GM23338 (cell line): ENCODE measurements around the gene PHACTR2. TPM values are rescaled to one million over a fixed set of nuclear protein-coding genes. Genes with fewer than 3 reads are reported as not detected.

Experiments used
- ATAC-seq: fragments of 200-7000 bp; cut with Tn5 transposase; 3 replicates; pipeline ENCODE4 v1.9.1; 2020
- DNase-seq: peaks from one replicate; pipeline ENCODE4 v3.0.0-alpha.2; 2015; ENCODE audit warnings: low spot score
- H2AFZ ChIP-seq: fragments of 200-600 bp; sonication (generic); 2 replicates; pipeline ENCODE4 v1.8.0; 2016; ENCODE audit warnings: antibody characterized with exemption, mild to moderate bottlenecking, moderate library complexity
- H3F3A ChIP-seq: fragments of 200-600 bp; sonication (generic); replicated peaks from 2 replicates; pipeline ENCODE4 v1.8.0; 2017; ENCODE audit warnings: antibody characterized with exemption, mixed run types, low read depth
- H3K27ac ChIP-seq: fragments of 200-600 bp; sonication (generic); 2 replicates; pipeline ENCODE4 v1.6.1; 2016; ENCODE audit warnings: low read depth
- H3K27me3 ChIP-seq: fragments of 200-600 bp; sonication (generic); 2 replicates; pipeline ENCODE4 v1.8.0; 2016; ENCODE audit warnings: mild to moderate bottlenecking, mixed run types, moderate library complexity; ENCODE audit not compliant: insufficient read depth
- H3K36me3 ChIP-seq: fragments of 200-600 bp; sonication (generic); 2 replicates; pipeline ENCODE4 v1.8.0; 2016; ENCODE audit warnings: mild to moderate bottlenecking; ENCODE audit not compliant: insufficient read depth
- H3K4me1 ChIP-seq: fragments of 200-600 bp; sonication (generic); 2 replicates; pipeline ENCODE4 v1.8.0; 2016; ENCODE audit warnings: mild to moderate bottlenecking, moderate library complexity; ENCODE audit not compliant: insufficient read depth
- H3K4me2 ChIP-seq: fragments of 200-600 bp; sonication (generic); 2 replicates; pipeline ENCODE4 v1.7.1; 2017; ENCODE audit warnings: mixed run types
- H3K4me3 ChIP-seq: fragments of 200-600 bp; sonication (generic); 2 replicates; pipeline ENCODE4 v1.6.1; 2016; ENCODE audit warnings: mixed run types
- H3K79me2 ChIP-seq: fragments of 200-600 bp; sonication (generic); replicated peaks from 2 replicates; pipeline ENCODE4 v1.8.0; 2017; ENCODE audit warnings: mild to moderate bottlenecking; ENCODE audit not compliant: insufficient read depth
- H3K9me2 ChIP-seq: fragments of 200-600 bp; sonication (generic); 2 replicates; pipeline ENCODE4 v1.8.0; 2017; ENCODE audit not compliant: insufficient read depth
- H4K20me1 ChIP-seq: fragments of 200-600 bp; sonication (generic); replicated peaks from 2 replicates; pipeline ENCODE4 v1.8.0; 2017; ENCODE audit warnings: mild to moderate bottlenecking; ENCODE audit not compliant: insufficient read depth
- H3K27ac Mint-ChIP-seq: 2 replicates; pipeline ENCODE4 v1.8.0; 2020; ENCODE audit warnings: inconsistent platforms, mild to moderate bottlenecking, moderate library complexity, mixed read lengths
- H3K27me3 Mint-ChIP-seq: 3 replicates; pipeline ENCODE4 v1.8.0; 2022; ENCODE audit warnings: low read depth, mild to moderate bottlenecking, moderate library complexity, mixed read lengths, inconsistent platforms; ENCODE audit not compliant: insufficient read depth, poor library complexity
- H3K36me3 Mint-ChIP-seq: 3 replicates; pipeline ENCODE4 v1.8.0; 2021; ENCODE audit warnings: low read depth, mild to moderate bottlenecking, inconsistent platforms, moderate library complexity, mixed read lengths
- H3K4me1 Mint-ChIP-seq: 3 replicates; pipeline ENCODE4 v1.8.0; 2020; ENCODE audit warnings: mild to moderate bottlenecking, inconsistent platforms, mixed read lengths
- H3K4me3 Mint-ChIP-seq: 3 replicates; pipeline ENCODE4 v1.8.0; 2021; ENCODE audit warnings: moderate library complexity, mild to moderate bottlenecking, inconsistent platforms, mixed read lengths
- H3K9me3 Mint-ChIP-seq: 3 replicates; pipeline ENCODE4 v1.8.0; 2020; ENCODE audit warnings: moderate library complexity, mild to moderate bottlenecking, inconsistent platforms, mixed read lengths
- CTCF ChIP-seq, 2 experiments: fragments of 200-600 bp in 1 of 2; sonication (generic) in 1 of 2; conservative IDR thresholded peaks; 2 replicates each; pipeline versions ENCODE4 v1.5.1 to v1.6.1; 2016 to 2017; ENCODE audit warnings: antibody characterized with exemption in 2 of 2, low read depth in 2 of 2, mild to moderate bottlenecking in 2 of 2, moderate library complexity in 1 of 2
- EZH2phosphoT487 ChIP-seq: fragments of 200-600 bp; sonication (generic); IDR thresholded peaks from one replicate; pipeline ENCODE4 v1.8.1; 2018; ENCODE audit warnings: antibody characterized with exemption; ENCODE audit not compliant: unreplicated experiment
- NANOG ChIP-seq: IDR thresholded peaks from 2 replicates; pipeline ENCODE4 v1.6.1; 2016; ENCODE audit warnings: antibody characterized with exemption, borderline replicate concordance
- POLR2AphosphoS5 ChIP-seq: IDR thresholded peaks from 2 replicates; pipeline ENCODE4 v1.6.1; 2016; ENCODE audit warnings: antibody characterized with exemption, low read depth
- REST ChIP-seq: IDR thresholded peaks from one replicate; pipeline ENCODE4 v1.6.1; 2018; ENCODE audit warnings: antibody characterized with exemption; ENCODE audit not compliant: unreplicated experiment
- STAT1 ChIP-seq: IDR thresholded peaks from one replicate; pipeline ENCODE4 v1.6.1; 2016; ENCODE audit warnings: antibody characterized with exemption; ENCODE audit not compliant: unreplicated experiment
- polyA plus RNA-seq: library from polyadenylated mRNA; unstranded; fragments of >200 nt; fragmentation: Nextera tagmentation; extraction: Ambion mirVana; gene quantifications from 2 replicates; pipeline ENCODE4 v1.2.1, GENCODE V29; 2016
- total RNA-seq: library from RNA; depleted of rRNA; stranded (reverse); fragments of >200 nt; shearing (Covaris generic); gene quantifications from 2 replicates; pipeline ENCODE4 v1.2.3, GENCODE V29; 2014
- TF ChIP-seq, protein P1 (sequence below): fragments of 250-450 bp; sonication (Bioruptor Pico); IDR thresholded peaks from 2 replicates; pipeline ENCODE4 v1.5.0; 2020; ENCODE audit warnings: mild to moderate bottlenecking, moderate library complexity
- TF ChIP-seq, protein P2 (sequence below): IDR thresholded peaks from 2 replicates; pipeline ENCODE4 v1.6.1; 2016; ENCODE audit warnings: antibody characterized with exemption

PHACTR2 gene
- total and polyA plus RNA-seq, 2 experiments from 2014 or later = 67.7 to 105 TPM

- H3K36me3 ChIP-seq = no peaks in the 10 kb centered on the region
- no peaks in the 10 kb centered on the region for H4K20me1 ChIP-seq
- no peaks in the 10 kb centered on the region for H3K9me2 ChIP-seq
Observed at GRCh38 chr6:143700684-143701348, 23.1 kb downstream of the PHACTR2 start.

More at GRCh38 chr6:143700684-143701348, 23.1 kb downstream of the PHACTR2 start:
- peaks cover 51% of the 10 kb centered on the region for H3K4me1 ChIP-seq
- peak overlapping the region; percentile 9 for H3K27ac Mint-ChIP-seq
- H3K4me1 Mint-ChIP-seq = peaks cover 21% of the 10 kb centered on the region
- H3F3A ChIP-seq = no peaks in the 10 kb centered on the region
- H3K27me3 Mint-ChIP-seq = peaks cover 1% of the 10 kb centered on the region
- H3K9me3 Mint-ChIP-seq = peaks cover 7% of the 10 kb centered on the region; the same call in 1 of the 3 replicates
- H3K36me3 Mint-ChIP-seq = peaks cover 26% of the 10 kb centered on the region
- no peak for ATAC-seq
- no peak for DNase-seq
- peak overlapping the region; percentile 22; the same call in 1 of the 2 replicates for H3K27ac ChIP-seq
- H3K27me3 ChIP-seq = no peaks in the 10 kb centered on the region
- no peak for TF ChIP-seq STAT1
- TF ChIP-seq, protein P1, sequence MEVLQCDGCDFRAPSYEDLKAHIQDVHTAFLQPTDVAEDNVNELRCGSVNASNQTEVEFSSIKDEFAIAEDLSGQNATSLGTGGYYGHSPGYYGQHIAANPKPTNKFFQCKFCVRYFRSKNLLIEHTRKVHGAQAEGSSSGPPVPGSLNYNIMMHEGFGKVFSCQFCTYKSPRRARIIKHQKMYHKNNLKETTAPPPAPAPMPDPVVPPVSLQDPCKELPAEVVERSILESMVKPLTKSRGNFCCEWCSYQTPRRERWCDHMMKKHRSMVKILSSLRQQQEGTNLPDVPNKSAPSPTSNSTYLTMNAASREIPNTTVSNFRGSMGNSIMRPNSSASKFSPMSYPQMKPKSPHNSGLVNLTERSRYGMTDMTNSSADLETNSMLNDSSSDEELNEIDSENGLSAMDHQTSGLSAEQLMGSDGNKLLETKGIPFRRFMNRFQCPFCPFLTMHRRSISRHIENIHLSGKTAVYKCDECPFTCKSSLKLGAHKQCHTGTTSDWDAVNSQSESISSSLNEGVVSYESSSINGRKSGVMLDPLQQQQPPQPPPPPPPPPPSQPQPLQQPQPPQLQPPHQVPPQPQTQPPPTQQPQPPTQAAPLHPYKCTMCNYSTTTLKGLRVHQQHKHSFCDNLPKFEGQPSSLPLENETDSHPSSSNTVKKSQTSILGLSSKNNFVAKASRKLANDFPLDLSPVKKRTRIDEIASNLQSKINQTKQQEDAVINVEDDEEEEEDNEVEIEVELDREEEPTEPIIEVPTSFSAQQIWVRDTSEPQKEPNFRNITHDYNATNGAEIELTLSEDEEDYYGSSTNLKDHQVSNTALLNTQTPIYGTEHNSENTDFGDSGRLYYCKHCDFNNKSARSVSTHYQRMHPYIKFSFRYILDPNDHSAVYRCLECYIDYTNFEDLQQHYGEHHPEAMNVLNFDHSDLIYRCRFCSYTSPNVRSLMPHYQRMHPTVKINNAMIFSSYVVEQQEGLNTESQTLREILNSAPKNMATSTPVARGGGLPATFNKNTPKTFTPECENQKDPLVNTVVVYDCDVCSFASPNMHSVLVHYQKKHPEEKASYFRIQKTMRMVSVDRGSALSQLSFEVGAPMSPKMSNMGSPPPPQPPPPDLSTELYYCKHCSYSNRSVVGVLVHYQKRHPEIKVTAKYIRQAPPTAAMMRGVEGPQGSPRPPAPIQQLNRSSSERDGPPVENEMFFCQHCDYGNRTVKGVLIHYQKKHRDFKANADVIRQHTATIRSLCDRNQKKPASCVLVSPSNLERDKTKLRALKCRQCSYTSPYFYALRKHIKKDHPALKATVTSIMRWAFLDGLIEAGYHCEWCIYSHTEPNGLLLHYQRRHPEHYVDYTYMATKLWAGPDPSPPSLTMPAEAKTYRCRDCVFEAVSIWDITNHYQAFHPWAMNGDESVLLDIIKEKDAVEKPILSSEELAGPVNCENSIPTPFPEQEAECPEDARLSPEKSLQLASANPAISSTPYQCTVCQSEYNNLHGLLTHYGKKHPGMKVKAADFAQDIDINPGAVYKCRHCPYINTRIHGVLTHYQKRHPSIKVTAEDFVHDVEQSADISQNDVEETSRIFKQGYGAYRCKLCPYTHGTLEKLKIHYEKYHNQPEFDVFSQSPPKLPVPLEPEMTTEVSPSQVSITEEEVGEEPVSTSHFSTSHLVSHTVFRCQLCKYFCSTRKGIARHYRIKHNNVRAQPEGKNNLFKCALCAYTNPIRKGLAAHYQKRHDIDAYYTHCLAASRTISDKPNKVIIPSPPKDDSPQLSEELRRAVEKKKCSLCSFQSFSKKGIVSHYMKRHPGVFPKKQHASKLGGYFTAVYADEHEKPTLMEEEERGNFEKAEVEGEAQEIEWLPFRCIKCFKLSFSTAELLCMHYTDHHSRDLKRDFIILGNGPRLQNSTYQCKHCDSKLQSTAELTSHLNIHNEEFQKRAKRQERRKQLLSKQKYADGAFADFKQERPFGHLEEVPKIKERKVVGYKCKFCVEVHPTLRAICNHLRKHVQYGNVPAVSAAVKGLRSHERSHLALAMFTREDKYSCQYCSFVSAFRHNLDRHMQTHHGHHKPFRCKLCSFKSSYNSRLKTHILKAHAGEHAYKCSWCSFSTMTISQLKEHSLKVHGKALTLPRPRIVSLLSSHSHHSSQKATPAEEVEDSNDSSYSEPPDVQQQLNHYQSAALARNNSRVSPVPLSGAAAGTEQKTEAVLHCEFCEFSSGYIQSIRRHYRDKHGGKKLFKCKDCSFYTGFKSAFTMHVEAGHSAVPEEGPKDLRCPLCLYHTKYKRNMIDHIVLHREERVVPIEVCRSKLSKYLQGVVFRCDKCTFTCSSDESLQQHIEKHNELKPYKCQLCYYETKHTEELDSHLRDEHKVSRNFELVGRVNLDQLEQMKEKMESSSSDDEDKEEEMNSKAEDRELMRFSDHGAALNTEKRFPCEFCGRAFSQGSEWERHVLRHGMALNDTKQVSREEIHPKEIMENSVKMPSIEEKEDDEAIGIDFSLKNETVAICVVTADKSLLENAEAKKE = no peak
- no peak for TF ChIP-seq CTCF (conservative IDR thresholded peaks at IDR 0.05; ENCODE audit: low read depth in 2 of 2)
- TF ChIP-seq, protein P2, sequence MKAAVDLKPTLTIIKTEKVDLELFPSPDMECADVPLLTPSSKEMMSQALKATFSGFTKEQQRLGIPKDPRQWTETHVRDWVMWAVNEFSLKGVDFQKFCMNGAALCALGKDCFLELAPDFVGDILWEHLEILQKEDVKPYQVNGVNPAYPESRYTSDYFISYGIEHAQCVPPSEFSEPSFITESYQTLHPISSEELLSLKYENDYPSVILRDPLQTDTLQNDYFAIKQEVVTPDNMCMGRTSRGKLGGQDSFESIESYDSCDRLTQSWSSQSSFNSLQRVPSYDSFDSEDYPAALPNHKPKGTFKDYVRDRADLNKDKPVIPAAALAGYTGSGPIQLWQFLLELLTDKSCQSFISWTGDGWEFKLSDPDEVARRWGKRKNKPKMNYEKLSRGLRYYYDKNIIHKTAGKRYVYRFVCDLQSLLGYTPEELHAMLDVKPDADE = no peak
- no peak for TF ChIP-seq REST
- no peak for TF ChIP-seq NANOG
- no peak for TF ChIP-seq POLR2AphosphoS5
- TF ChIP-seq EZH2phosphoT487 = no peak
- H3K4me2 ChIP-seq = peak overlapping the region; percentile 30
- no peak overlapping the region for H3K4me3 ChIP-seq
- no peak overlapping the region for H2AFZ ChIP-seq
- H3K4me3 Mint-ChIP-seq = no peak overlapping the region
- H3K79me2 ChIP-seq = peaks cover 95% of the 10 kb centered on the region
